Measurements from ENCODE around the gene AGRP. TPM values are rescaled to one million over a fixed set of nuclear protein-coding genes. Genes with fewer than 3 reads are reported as not detected.

Gene AGRP
- total RNA-seq, 2 experiments from 2014 or later = not detected

DNA sequence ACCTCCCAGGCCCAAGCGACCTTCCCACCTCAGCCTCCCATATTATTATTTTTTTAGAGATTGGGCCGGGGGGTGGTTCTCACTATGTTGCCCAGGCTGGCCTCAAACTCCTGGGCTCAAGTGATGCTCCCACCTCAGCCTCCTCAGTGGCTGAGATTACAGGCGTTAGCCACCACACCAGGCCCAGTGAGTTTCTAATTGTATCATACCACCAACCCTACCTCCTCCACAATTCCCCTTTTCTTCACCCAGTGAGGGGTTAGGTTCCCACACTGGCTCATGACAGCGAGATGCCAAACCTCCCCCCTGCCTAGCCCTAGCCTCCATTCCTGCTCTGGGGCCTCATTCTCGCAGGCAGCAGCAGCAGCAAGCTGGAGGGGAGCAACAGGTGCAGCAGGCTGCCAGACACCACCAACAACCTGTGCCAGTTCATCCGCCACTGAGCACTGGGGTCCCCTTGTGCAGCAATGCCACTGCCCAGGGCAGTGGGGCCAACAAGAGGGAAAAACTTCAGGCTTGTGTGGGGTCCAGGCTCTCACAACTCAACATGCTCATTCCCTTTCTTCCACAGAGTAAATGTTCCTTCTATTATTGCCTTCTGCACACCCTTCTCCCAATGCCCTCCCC lies 11.5 kb downstream of the AGRP start:
- H3K27ac Mint-ChIP-seq = no peak overlapping the region
- no peaks in the 10 kb centered on the region for H3K9me3 Mint-ChIP-seq
- no peaks in the 10 kb centered on the region for H3K36me3 Mint-ChIP-seq (ENCODE audit: low read depth)
- intact Hi-C loops (cut with micrococcal nuclease) = no loop called here
- H3K27me3 Mint-ChIP-seq = no peaks in the 10 kb centered on the region
- ChIA-PET POLR2A (no interaction called here), CTCF (interaction anchor here (1.7 to 3.0 kb wide), 2 partner anchors 24 to 44 kb away, joined by 4 to 11 read pairs; no protein-coding TSS in a partner anchor)
- TF ChIP-seq, protein P1, sequence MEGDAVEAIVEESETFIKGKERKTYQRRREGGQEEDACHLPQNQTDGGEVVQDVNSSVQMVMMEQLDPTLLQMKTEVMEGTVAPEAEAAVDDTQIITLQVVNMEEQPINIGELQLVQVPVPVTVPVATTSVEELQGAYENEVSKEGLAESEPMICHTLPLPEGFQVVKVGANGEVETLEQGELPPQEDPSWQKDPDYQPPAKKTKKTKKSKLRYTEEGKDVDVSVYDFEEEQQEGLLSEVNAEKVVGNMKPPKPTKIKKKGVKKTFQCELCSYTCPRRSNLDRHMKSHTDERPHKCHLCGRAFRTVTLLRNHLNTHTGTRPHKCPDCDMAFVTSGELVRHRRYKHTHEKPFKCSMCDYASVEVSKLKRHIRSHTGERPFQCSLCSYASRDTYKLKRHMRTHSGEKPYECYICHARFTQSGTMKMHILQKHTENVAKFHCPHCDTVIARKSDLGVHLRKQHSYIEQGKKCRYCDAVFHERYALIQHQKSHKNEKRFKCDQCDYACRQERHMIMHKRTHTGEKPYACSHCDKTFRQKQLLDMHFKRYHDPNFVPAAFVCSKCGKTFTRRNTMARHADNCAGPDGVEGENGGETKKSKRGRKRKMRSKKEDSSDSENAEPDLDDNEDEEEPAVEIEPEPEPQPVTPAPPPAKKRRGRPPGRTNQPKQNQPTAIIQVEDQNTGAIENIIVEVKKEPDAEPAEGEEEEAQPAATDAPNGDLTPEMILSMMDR (IDR thresholded peaks at IDR 0.05) = no peak
- DNase-seq = no peak
- H3K4me1 Mint-ChIP-seq (ENCODE audit: low read depth) = peaks cover 31% of the 10 kb centered on the region
- no peak overlapping the region for H3K4me3 Mint-ChIP-seq
- no peak for ATAC-seq

- ChIA-PET POLR2A (interaction anchor here (0.7 kb wide), 1 partner anchor 247 kb away, joined by 3 read pairs; no protein-coding TSS in a partner anchor), CTCF (interaction anchor here (1.0 to 3.0 kb wide), 5 partner anchors 12 to 210 kb away, joined by 3 to 11 read pairs (median 3); no protein-coding TSS in a partner anchor)
- H3K4me3 Mint-ChIP-seq = no peak overlapping the region
- H3K9me3 Mint-ChIP-seq = no peaks in the 10 kb centered on the region
- H3K27ac Mint-ChIP-seq = no peak overlapping the region
- intact Hi-C loops (cut with micrococcal nuclease) = no loop called here
- DNase-seq (no peak), ATAC-seq (no peak)
- peaks cover 32% of the 10 kb centered on the region for H3K4me1 Mint-ChIP-seq (ENCODE audit: low read depth)
- TF ChIP-seq, protein P1 (IDR thresholded peaks at IDR 0.05) = no peak
- H3K27me3 Mint-ChIP-seq = no peaks in the 10 kb centered on the region
- H3K36me3 Mint-ChIP-seq (ENCODE audit: low read depth) = no peaks in the 10 kb centered on the region
Measured at GRCh38 chr16:67470359-67470758, 13.0 kb downstream of the AGRP start.

- Mint-ChIP-seq H3K36me3 (ENCODE audit: low read depth) (no peaks in the 10 kb centered on the region), H3K4me1 (ENCODE audit: low read depth) (peaks cover 27% of the 10 kb centered on the region), H3K4me3 (no peak overlapping the region), H3K27me3 (no peaks in the 10 kb centered on the region), H3K9me3 (no peaks in the 10 kb centered on the region), H3K27ac (no peak overlapping the region)
- ChIA-PET CTCF (interaction anchor here (0.9 to 4.5 kb wide), 5 partner anchors 12 to 42 kb away, joined by 3 to 57 read pairs (median 4); partner anchors contain the start of gene ATP6V0D1), POLR2A (interaction anchor here (0.6 kb wide), 1 partner anchor 151 kb away, joined by 3 read pairs; no protein-coding TSS in a partner anchor)
- TF ChIP-seq, protein P1 (IDR thresholded peaks at IDR 0.05) = no peak
- ATAC-seq (no peak), DNase-seq (no peak)
- intact Hi-C loops (cut with micrococcal nuclease) = loop anchor here (5.0 kb wide), 1 partner anchor 41 kb away; no protein-coding TSS in a partner anchor
Measured at GRCh38 chr16:67468731-67469130, 14.6 kb downstream of the AGRP start.

DNA sequence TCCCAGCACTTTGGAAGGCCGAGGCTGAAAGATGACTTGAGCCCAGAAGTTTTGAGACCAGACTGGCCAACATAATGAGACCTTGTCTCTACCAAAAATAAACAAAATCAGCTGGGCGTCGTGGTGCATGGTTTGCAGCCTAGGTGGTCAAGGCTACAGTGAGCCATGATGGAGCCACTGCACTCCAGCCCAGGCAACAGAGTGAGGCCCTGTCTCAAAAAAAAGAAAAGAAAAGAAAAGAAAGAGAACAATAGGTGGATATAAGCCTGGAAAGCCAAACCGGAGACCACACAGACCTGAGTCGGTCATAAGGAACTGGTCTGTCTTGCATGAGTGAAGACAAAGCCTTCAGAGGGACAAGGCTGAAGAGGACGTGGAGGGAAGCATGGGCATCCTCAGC lies 16.8 kb downstream of the AGRP start:
- intact Hi-C loops (cut with micrococcal nuclease) = loop anchor here (5.0 kb wide), 1 partner anchor 39 kb away; no protein-coding TSS in a partner anchor
- Mint-ChIP-seq H3K4me1 (ENCODE audit: low read depth) (peaks cover 16% of the 10 kb centered on the region), H3K4me3 (no peak overlapping the region), H3K27me3 (no peaks in the 10 kb centered on the region), H3K36me3 (ENCODE audit: low read depth) (no peaks in the 10 kb centered on the region), H3K9me3 (no peaks in the 10 kb centered on the region), H3K27ac (no peak overlapping the region)
- no peak for DNase-seq
- ChIA-PET CTCF (interaction anchor here (0.7 to 4.5 kb wide), 12 partner anchors 9 to 54 kb away, joined by 3 to 57 read pairs (median 6); partner anchors contain the start of genes ATP6V0D1 and HSD11B2), POLR2A (no interaction called here)
- TF ChIP-seq, protein P1 (IDR thresholded peaks at IDR 0.05) = no peak
- no peak for ATAC-seq

- peaks cover 12% of the 10 kb centered on the region for H3K4me1 Mint-ChIP-seq (ENCODE audit: low read depth)
- H3K27ac Mint-ChIP-seq = no peak overlapping the region
- no peak for ATAC-seq
- ChIA-PET CTCF (interaction anchor here (0.8 to 2.0 kb wide), 6 partner anchors 15 to 352 kb away, joined by 3 to 31 read pairs (median 4); no protein-coding TSS in a partner anchor), POLR2A (no interaction called here)
- no peak overlapping the region for H3K4me3 Mint-ChIP-seq
- no peaks in the 10 kb centered on the region for H3K27me3 Mint-ChIP-seq
- intact Hi-C loops (cut with micrococcal nuclease) = no loop called here
- DNase-seq = no peak
- H3K9me3 Mint-ChIP-seq = no peaks in the 10 kb centered on the region
- TF ChIP-seq, protein P1 (IDR thresholded peaks at IDR 0.05) = no peak
- no peaks in the 10 kb centered on the region for H3K36me3 Mint-ChIP-seq (ENCODE audit: low read depth)
Measured at GRCh38 chr16:67464565-67464964, 18.8 kb downstream of the AGRP start.
